Measurements from ENCODE around the gene SZRD1.

GRCh38 chr1:16349847-16350406 is 17.1 kb upstream of the SZRD1 start:
- TF ChIP-seq POLR2A (IDR thresholded peaks at IDR 0.05; ENCODE audit: low read depth, low read length) (no peak), POU2F2 (IDR thresholded peaks at IDR 0.05; ENCODE audit: low read depth, low read length) (no peak), SPI1 (IDR thresholded peaks at IDR 0.05; ENCODE audit: low read depth, low read length) (no peak), POLR2AphosphoS5 (IDR thresholded peaks at IDR 0.05; ENCODE audit: low read depth, low read length) (no peak)

Measured in GM12891 (cell line).